BLaER1 (cell line): Measurements from ENCODE around the gene LINGO1.

ENCODE experiments used
- H3K27ac ChIP-seq: shearing (Covaris generic); formaldehyde crosslinking; 2 replicates; pipeline ENCODE4 v1.8.1; 2022
- H3K27me3 ChIP-seq: shearing (Covaris generic); formaldehyde crosslinking; 2 replicates; pipeline ENCODE4 v1.8.1; 2022
- H3K36me3 ChIP-seq: shearing (Covaris generic); formaldehyde crosslinking; 2 replicates; pipeline ENCODE4 v1.8.1; 2022
- H3K4me1 ChIP-seq: shearing (Covaris generic); formaldehyde crosslinking; 2 replicates; pipeline ENCODE4 v1.8.1; 2022
- H3K4me2 ChIP-seq: shearing (Covaris generic); formaldehyde crosslinking; 2 replicates; pipeline ENCODE4 v1.8.1; 2022
- H3K4me3 ChIP-seq: shearing (Covaris generic); formaldehyde crosslinking; 2 replicates; pipeline ENCODE4 v1.8.1; 2022
- H3K9ac ChIP-seq: shearing (Covaris generic); formaldehyde crosslinking; 2 replicates; pipeline ENCODE4 v1.8.1; 2022
- H3K9me3 ChIP-seq: shearing (Covaris generic); formaldehyde crosslinking; 2 replicates; pipeline ENCODE4 v1.8.1; 2022
- H4K20me1 ChIP-seq: shearing (Covaris generic); formaldehyde crosslinking; 2 replicates; pipeline ENCODE4 v1.8.1; 2022
- Cebpa-rat ChIP-seq: shearing (Covaris generic); IDR thresholded peaks from 2 replicates; pipeline ENCODE4 v1.8.1; 2022

LINGO1 gene

GRCh38 chr15:77598644-77599043 lies 34.1 kb downstream of the LINGO1 start:
- H3K9me3 ChIP-seq, result no peaks in the 10 kb centered on the region
- no peak overlapping the region for H3K4me2 ChIP-seq
- H3K9ac ChIP-seq, result no peak overlapping the region
- H3K36me3 ChIP-seq, result no peaks in the 10 kb centered on the region
- H3K27ac ChIP-seq, result no peak overlapping the region
- H3K27me3 ChIP-seq, result no peaks in the 10 kb centered on the region
- H4K20me1 ChIP-seq, result no peaks in the 10 kb centered on the region
- H3K4me3 ChIP-seq, result no peak overlapping the region
- H3K4me1 ChIP-seq, result peaks cover 52% of the 10 kb centered on the region
- TF ChIP-seq Cebpa-rat, result no peak

GRCh38 chr15:77597804-77598453 lies 34.8 kb downstream of the LINGO1 start:
- Histone ChIP-seq H3K27ac (no peak overlapping the region), H3K27me3 (no peaks in the 10 kb centered on the region), H3K4me1 (peaks cover 52% of the 10 kb centered on the region), H4K20me1 (no peaks in the 10 kb centered on the region), H3K9me3 (no peaks in the 10 kb centered on the region), H3K4me3 (no peak overlapping the region), H3K9ac (no peak overlapping the region), H3K36me3 (no peaks in the 10 kb centered on the region), H3K4me2 (peak overlapping the region; percentile 8; the same call in 1 of the 2 replicates)
- no peak for TF ChIP-seq Cebpa-rat

DNA sequence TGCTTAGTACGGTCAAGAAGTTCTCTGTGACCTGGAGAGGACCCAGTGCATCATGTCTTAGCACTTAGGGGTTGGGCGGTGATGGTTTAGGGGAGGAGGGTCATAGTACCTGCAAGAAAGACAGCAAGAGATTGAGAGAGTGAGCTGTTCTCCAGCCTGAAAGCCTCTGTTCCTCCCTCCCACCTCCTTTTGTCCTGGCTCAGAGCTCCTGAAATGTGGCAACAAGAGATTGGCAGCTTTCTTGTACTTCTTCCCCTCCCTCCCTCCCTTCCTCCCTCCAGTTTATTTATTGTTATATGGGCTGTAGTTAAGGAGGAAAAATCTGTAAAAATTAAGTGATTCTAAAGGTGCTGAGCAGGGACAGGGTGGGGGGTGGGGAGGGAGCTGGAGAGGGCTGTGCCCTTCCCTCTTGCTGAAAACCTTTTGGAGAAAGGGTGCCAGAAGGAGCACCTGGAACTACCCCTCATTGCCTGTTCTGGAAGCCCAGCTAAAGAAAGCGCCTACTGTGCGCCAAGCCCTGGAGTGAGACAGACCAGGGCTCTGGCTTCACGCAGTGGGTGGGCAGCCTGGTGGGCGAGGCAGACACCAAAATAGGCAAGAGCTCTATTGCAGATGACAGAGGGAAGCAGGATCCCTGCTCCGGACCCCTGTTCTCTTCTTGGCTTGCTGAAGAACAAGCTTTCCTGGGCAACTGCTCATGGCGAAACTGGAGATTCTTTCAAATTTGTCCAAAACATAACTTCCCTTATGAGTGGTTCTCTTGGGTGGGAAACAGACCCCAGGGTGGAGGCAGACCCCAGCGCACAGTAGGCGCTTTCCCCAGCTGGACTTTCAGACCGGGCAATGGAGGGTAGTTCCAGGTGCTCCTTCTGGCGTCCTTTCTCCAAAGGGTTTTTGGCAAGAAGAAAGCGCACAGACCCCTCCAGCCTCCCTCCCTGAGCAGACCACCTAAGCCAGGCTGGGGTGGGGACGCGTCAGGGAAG lies 35.6 kb downstream of the LINGO1 start:
- no peak for TF ChIP-seq Cebpa-rat
- no peak overlapping the region for H3K27ac ChIP-seq
- H3K36me3 ChIP-seq, result no peaks in the 10 kb centered on the region
- no peak overlapping the region for H3K9ac ChIP-seq
- peak overlapping the region; percentile 8; the same call in 1 of the 2 replicates for H3K4me2 ChIP-seq
- H3K27me3 ChIP-seq, result no peaks in the 10 kb centered on the region
- peaks cover 52% of the 10 kb centered on the region for H3K4me1 ChIP-seq
- H4K20me1 ChIP-seq, result no peaks in the 10 kb centered on the region
- H3K9me3 ChIP-seq, result no peaks in the 10 kb centered on the region
- no peak overlapping the region for H3K4me3 ChIP-seq

DNA sequence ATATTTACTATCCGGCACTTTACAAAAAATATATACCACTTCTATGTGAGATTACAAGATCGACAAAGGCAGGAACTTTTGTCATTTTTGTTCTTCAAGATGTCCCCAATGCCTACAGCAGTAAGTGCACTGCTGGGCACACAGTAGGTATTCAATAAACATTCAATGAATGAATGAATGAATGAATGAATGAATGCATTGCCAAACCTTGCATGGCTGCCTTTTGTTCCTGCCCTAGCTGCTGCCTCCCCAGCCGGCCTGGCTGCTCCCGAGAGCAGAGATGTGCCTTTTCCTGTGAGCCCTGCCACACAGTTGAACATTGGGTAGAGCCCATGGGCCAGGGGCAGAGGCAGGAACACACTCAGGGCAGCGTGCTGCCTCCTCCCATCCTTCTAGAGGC lies 37.5 kb downstream of the LINGO1 start:
- Histone ChIP-seq H3K27me3 (no peaks in the 10 kb centered on the region), H3K4me1 (peaks cover 49% of the 10 kb centered on the region)
- no peak for TF ChIP-seq Cebpa-rat

DNA sequence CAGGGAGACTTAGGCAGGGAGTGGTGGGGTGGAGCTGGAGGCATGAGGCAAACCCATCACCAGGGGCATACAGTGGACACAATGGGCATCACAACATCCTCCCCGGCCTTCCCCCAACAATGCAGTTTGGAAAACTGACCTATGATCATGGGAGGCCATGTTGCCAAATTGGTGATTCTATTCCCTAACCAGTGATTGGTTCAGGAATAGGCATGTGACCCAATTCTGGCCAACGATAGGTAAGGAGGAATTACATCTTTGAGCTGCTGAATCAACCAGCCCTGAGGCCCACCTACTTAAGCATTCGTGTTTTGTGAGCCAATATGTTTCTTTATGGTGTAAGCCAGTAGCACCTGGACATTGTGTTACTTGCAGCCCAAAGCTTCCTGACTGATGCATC lies 40.0 kb downstream of the LINGO1 start:
- no peaks in the 10 kb centered on the region for H3K9me3 ChIP-seq
- H3K27ac ChIP-seq, result no peak overlapping the region
- no peak overlapping the region for H3K4me2 ChIP-seq
- H4K20me1 ChIP-seq, result no peaks in the 10 kb centered on the region
- H3K9ac ChIP-seq, result no peak overlapping the region
- TF ChIP-seq Cebpa-rat, result no peak
- H3K4me3 ChIP-seq, result no peak overlapping the region
- H3K27me3 ChIP-seq, result no peaks in the 10 kb centered on the region
- no peaks in the 10 kb centered on the region for H3K36me3 ChIP-seq
- peaks cover 36% of the 10 kb centered on the region for H3K4me1 ChIP-seq

More for the DNA sequence above, 37.5 kb downstream of the LINGO1 start:
- Histone ChIP-seq H3K9ac (no peak overlapping the region), H3K9me3 (no peaks in the 10 kb centered on the region), H3K27ac (no peak overlapping the region), H3K4me2 (peak overlapping the region; percentile 57; the same call in 1 of the 2 replicates), H3K4me3 (no peak overlapping the region), H3K36me3 (no peaks in the 10 kb centered on the region), H4K20me1 (no peaks in the 10 kb centered on the region)

GRCh38 chr15:77591968-77592613 lies 40.6 kb downstream of the LINGO1 start:
- Histone ChIP-seq H3K27ac (no peak overlapping the region), H3K4me2 (no peak overlapping the region)

GRCh38 chr15:77589839-77590238 lies 42.9 kb downstream of the LINGO1 start:
- Histone ChIP-seq H4K20me1 (no peaks in the 10 kb centered on the region), H3K27me3 (no peaks in the 10 kb centered on the region), H3K4me1 (peaks cover 29% of the 10 kb centered on the region), H3K4me2 (no peak overlapping the region), H3K36me3 (no peaks in the 10 kb centered on the region), H3K9me3 (no peaks in the 10 kb centered on the region), H3K9ac (no peak overlapping the region), H3K27ac (no peak overlapping the region), H3K4me3 (no peak overlapping the region)
- no peak for TF ChIP-seq Cebpa-rat

More at GRCh38 chr15:77591968-77592613, 40.6 kb downstream of the LINGO1 start:
- no peaks in the 10 kb centered on the region for H3K36me3 ChIP-seq
- no peak overlapping the region for H3K9ac ChIP-seq
- no peaks in the 10 kb centered on the region for H3K9me3 ChIP-seq
- peaks cover 38% of the 10 kb centered on the region for H3K4me1 ChIP-seq
- H3K4me3 ChIP-seq, result no peak overlapping the region
- no peak for TF ChIP-seq Cebpa-rat
- H3K27me3 ChIP-seq, result no peaks in the 10 kb centered on the region
- no peaks in the 10 kb centered on the region for H4K20me1 ChIP-seq

GRCh38 chr15:77588126-77588525 lies 44.6 kb downstream of the LINGO1 start:
- H3K9ac ChIP-seq, result no peak overlapping the region
- no peaks in the 10 kb centered on the region for H3K9me3 ChIP-seq
- no peaks in the 10 kb centered on the region for H4K20me1 ChIP-seq
- no peaks in the 10 kb centered on the region for H3K27me3 ChIP-seq
- no peak overlapping the region for H3K4me2 ChIP-seq
- H3K27ac ChIP-seq, result no peak overlapping the region
- peaks cover 35% of the 10 kb centered on the region for H3K4me1 ChIP-seq
- TF ChIP-seq Cebpa-rat, result no peak
- H3K4me3 ChIP-seq, result no peak overlapping the region
- no peaks in the 10 kb centered on the region for H3K36me3 ChIP-seq

DNA sequence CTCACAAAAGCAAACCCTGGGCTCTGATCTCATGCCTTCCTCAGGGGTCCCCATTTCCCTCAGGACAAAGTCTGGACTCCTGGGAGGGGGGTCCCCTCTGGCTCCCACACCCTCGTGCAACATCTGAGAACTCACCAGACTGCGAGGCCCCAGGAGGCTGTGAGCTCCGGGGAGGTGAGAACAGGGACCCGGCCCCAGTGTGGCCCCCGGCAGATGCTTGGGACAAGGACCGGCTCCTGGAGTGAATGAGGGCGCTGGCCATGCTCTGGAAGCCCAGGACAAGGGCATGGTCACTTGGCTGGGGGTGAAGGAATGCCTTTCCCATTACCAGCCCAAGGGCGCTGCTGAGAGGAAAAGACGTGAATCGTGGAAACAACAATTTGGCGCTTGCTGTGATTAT lies 48.0 kb downstream of the LINGO1 start:
- Histone ChIP-seq H4K20me1 (no peaks in the 10 kb centered on the region), H3K4me3 (no peak overlapping the region), H3K27me3 (no peaks in the 10 kb centered on the region), H3K27ac (0 out of 2 replicates have a peak overlapping the region, but pooled peaks have one; percentile 19), H3K36me3 (no peaks in the 10 kb centered on the region), H3K9ac (no peak overlapping the region), H3K4me2 (peak overlapping the region; percentile 95), H3K9me3 (no peaks in the 10 kb centered on the region), H3K4me1 (peaks cover 69% of the 10 kb centered on the region)
- TF ChIP-seq Cebpa-rat, result no peak

GRCh38 chr15:77584201-77584600 lies 48.5 kb downstream of the LINGO1 start:
- H3K27me3 ChIP-seq, result no peaks in the 10 kb centered on the region
- H4K20me1 ChIP-seq, result no peaks in the 10 kb centered on the region
- no peak overlapping the region for H3K4me3 ChIP-seq
- no peak overlapping the region for H3K27ac ChIP-seq
- H3K9me3 ChIP-seq, result no peaks in the 10 kb centered on the region
- H3K4me1 ChIP-seq, result peaks cover 74% of the 10 kb centered on the region
- no peak overlapping the region for H3K9ac ChIP-seq
- H3K36me3 ChIP-seq, result no peaks in the 10 kb centered on the region
- H3K4me2 ChIP-seq, result peak overlapping the region; percentile 95
- no peak for TF ChIP-seq Cebpa-rat
